Right lobe of liver (tissue), 4 donors: ENCODE results near the gene SPATA3.

Experiments used
- CTCF ChIP-seq, 4 donors: fragments of 200-600 bp in 3 of 4; fragments of 450-650 bp in 1 of 4; IDR thresholded peaks; one replicate each; pipeline versions ENCODE4 v1.5.1 to v1.8.0; 2016 to 2022; ENCODE audit warnings: antibody characterized with exemption in 4 of 4, mild to moderate bottlenecking in 2 of 4
- POLR2A ChIP-seq: fragments of 450-650 bp; IDR thresholded peaks from one replicate; pipeline ENCODE4 v1.6.1; 2017; ENCODE audit warnings: antibody characterized with exemption, mild to moderate bottlenecking
- donor health status: DM: no; HTN: no; CAD: no.
- donor health status: DM: no; HTN: no; CAD: no.
- donor health status: DM: no; HTN: yes; CAD: no.

DNA sequence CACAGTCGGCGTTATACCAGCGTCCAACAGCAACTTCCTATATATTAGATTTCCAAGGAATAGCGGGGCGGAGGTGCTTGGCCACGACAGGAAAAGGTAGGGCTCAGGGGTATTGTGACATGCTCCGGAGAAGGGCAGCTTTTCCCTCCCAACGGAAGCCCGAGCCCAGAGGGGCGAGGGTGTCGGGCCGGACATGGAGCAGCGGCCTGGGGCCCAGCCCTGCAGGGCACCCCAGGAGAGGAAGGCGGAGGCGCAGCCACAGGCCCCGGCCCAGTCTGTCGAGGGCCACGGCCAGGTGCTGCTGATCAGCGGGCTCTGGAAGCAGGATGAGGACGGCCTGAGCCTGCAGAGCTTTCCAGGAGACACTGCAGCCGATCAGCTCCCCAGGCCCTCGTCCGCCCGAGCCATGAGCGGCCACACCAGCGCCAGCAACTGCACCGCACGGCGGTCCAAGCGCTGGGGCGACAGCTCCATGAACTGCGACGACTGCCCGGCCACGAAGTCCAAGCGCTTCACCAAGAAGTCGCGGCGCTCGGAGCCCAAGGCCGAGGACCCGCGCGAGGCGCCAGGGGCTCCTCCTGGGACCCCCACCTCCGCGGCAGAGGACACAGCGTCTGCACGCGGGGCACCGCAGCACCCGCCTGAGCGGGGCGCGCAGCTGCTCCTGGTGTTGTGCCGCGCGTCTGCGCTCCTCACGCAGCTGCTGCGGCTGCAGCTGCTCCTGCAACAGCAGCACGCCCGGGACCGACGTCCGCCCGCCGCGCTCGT lies 5.6 kb upstream of the SPATA3 start:
- TF ChIP-seq CTCF (IDR thresholded peaks at IDR 0.05), result no peak
- TF ChIP-seq POLR2A, result no peak
